Activated naive CD4-positive, alpha-beta T cell treated with anti-CD3 and anti-CD28 coated beads, Interleukin-2, amount 50 U/mL, for 72 hours (primary cell): Measurements from ENCODE around the gene SPA17. TPM values are rescaled to one million over a fixed set of nuclear protein-coding genes. Genes with fewer than 3 reads are reported as not detected.
A peak's percentile ranks its signal among the peaks of the same experiment; 100 is the strongest.

Experiments
- ATAC-seq, 2 donors: fragments of 150-1000 bp; cut with Tn5 transposase; 2 replicates each; pipeline ENCODE4 v1.10.0; 2021; ENCODE audit warnings: mild to moderate bottlenecking in 2 of 2, moderate library complexity in 2 of 2
- DNase-seq, 2 donors: peaks; one replicate each; pipeline ENCODE4 v3.0.0; 2021 to 2022; ENCODE audit warnings: low spot score in 2 of 2
- H3K27ac Mint-ChIP-seq, 2 donors: one replicate each; pipeline ENCODE4 v1.8.0; 2022; ENCODE audit warnings: mild to moderate bottlenecking in 2 of 2, mixed read lengths in 2 of 2
- H3K36me3 Mint-ChIP-seq, 2 donors: one replicate each; pipeline ENCODE4 v1.8.0; 2022; ENCODE audit warnings: mixed read lengths in 2 of 2
- H3K9me3 Mint-ChIP-seq, 2 donors: one replicate each; pipeline ENCODE4 v1.8.0; 2022; ENCODE audit warnings: mixed read lengths in 2 of 2
- total RNA-seq, 2 donors: library from RNA; stranded (reverse); gene quantifications; one replicate each; pipeline ENCODE4 v1.2.3, GENCODE V29; 2022

The SPA17 gene
- total RNA-seq, 2 donors from 2014 or later: 1.9 to 2.6 TPM

DNA sequence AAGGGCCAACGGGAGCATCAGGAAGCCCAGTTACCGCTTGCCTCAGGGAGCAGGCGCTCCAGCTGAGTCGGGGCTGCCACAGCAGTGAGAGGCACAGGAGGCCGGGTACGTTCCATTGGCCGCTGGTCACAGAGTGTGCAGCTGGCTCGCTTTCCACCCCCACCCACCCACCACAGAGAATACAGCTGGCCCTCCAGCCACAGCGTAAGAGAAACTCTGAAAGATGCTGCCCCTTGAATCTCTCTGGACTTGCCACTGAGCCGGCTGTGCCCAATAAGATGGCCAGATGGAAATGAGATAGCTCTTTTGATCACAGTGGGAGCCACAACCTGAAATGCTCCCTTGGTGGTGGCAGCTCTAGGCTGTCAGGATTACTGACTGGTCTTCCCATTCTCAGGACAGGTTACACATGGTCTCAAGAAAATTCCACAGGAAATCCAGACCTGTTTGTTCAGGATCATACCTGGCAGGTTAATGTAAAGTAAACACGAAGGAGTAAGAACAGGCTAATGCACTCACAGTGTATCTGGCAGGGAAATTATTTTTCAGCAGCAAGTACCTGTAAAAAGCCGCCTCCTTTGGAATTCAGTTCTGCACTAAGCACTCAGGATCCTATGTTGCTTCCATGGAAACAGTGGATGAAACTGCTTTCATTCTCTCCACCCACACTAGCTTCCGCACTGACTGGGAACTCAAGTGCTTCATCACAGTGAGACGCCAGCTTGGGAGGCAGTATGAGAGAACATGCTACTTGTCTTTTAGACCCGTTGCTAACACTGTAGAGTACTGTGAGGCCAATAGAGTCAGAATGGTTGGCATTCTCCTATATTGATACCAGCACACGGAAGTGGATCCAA lies 16.7 kb upstream of the SPA17 start:
- Mint-ChIP-seq H3K36me3 (peaks cover 0 to 4% of the 10 kb centered on the region in 2 donors), H3K27ac (no peak overlapping the region), H3K9me3 (no peaks in the 10 kb centered on the region)
- DNase-seq (no peak), ATAC-seq (no peak)

- DNase-seq (no peak), ATAC-seq (no peak)
- Mint-ChIP-seq H3K36me3 (peaks cover 0 to 4% of the 10 kb centered on the region in 2 donors), H3K27ac (peak overlapping the region in 1 of 2 donors; percentile 42), H3K9me3 (no peaks in the 10 kb centered on the region)
These were observed 15.8 kb upstream of the SPA17 start for GRCh38 chr11:124657904-124658303.

DNA sequence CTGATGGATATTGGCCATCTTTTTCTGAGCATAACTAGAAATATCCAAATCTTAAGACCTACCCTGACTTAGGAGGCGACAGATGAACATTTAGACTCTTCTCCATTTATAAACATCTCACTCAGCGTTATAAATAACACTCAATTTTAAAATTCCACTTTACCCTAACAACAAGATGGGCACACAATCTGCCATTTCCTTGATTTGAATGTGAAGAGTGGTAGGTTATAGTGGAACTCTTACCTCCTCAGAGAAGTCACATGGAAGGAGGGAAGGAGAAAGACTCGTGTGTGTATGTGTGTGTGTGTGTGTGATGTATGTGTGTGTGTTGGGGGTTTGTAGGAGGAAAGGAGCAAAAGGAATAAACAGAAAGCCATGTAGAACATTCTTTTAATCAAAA lies 15.2 kb upstream of the SPA17 start:
- no peaks in the 10 kb centered on the region for H3K9me3 Mint-ChIP-seq
- DNase-seq: no peak
- no peak overlapping the region for H3K27ac Mint-ChIP-seq
- ATAC-seq: no peak
- H3K36me3 Mint-ChIP-seq: no peaks in the 10 kb centered on the region

DNA sequence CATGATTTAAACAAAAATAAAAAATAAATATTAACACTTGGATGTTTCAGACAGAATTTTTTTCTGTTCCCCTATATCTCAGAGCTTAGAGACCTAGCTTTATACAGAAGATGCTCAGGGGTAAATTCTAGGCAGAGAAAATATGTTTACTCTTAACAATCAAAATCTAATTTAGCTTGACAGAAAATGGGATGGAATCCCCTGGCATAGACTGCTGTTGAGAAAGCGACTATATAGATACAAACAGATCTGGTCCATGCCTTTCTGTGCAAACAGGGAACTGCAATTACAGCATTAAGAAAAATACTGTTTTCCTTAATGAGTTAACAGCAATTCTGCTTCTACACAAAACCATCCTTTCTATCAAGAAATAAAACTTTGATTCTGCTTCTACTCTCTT lies 14.7 kb upstream of the SPA17 start:
- H3K36me3 Mint-ChIP-seq: no peaks in the 10 kb centered on the region
- DNase-seq (no peak), ATAC-seq (no peak)
- no peaks in the 10 kb centered on the region for H3K9me3 Mint-ChIP-seq
- H3K27ac Mint-ChIP-seq: no peak overlapping the region

DNA sequence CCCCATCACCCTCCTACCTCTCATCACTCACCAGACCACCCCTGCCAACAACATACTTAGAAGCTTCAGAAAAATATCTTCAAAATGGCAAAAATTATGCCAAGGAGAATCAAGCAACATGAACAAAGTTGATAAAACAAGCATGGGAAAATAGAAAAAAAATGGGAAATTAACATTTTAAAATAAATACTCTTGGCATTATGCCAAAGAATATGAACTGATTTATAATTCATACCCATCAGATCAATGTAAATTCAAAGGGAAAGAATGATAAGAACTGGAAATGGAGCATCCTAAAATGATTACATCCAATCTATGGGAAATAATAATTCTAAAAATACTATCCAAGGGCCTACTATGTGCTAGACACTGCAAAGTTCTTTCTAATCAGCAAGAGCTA lies 12.2 kb upstream of the SPA17 start:
- Mint-ChIP-seq H3K9me3 (no peaks in the 10 kb centered on the region), H3K36me3 (no peaks in the 10 kb centered on the region), H3K27ac (peak overlapping the region in 1 of 2 donors; percentile 22)
- DNase-seq (no peak), ATAC-seq (no peak)

DNA sequence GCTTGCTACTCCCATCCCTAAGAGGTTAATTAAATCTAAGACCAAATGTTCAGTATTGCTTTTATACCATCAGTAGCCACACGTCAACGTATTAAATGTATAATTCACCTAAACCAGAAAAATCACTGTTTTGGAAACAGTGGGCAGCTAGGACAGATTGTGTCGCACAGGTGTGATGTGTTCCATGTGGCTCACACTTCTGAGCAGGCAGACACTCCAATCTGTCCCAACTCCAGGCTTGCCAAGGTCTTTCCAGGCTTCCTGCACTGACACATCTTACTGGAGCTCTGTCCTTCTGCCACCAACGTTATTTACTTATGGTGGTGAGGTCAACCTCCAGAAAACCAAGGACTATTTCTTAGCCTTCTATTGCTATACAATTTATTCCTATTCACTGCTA lies 11.6 kb upstream of the SPA17 start:
- Mint-ChIP-seq H3K9me3 (no peaks in the 10 kb centered on the region), H3K27ac (no peak overlapping the region), H3K36me3 (no peaks in the 10 kb centered on the region)
- no peak for ATAC-seq
- no peak for DNase-seq

GRCh38 chr11:124663861-124664260 lies 9.8 kb upstream of the SPA17 start:
- no peaks in the 10 kb centered on the region for H3K36me3 Mint-ChIP-seq
- H3K9me3 Mint-ChIP-seq: no peaks in the 10 kb centered on the region
- no peak overlapping the region for H3K27ac Mint-ChIP-seq
- DNase-seq (no peak), ATAC-seq (no peak)

DNA sequence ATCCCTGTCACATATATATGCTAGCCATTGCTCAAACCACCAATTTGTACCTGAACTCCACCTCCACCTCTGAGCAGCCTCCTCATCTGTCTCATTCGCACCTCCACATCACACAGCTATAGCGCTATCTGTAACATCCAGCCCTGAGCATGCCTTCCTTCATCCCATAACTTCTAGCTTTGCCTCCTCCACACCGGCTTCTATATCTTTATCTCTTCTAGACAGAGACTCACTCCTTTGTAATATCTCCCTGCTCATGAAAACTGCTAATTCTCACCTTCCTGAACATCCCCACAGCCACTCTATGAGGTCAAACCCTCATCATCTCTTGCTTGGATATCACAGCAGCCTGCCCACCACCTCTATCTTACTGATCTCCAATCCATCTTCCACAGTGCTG lies 6.1 kb upstream of the SPA17 start:
- Mint-ChIP-seq H3K27ac (no peak overlapping the region), H3K36me3 (peaks cover 0 to 15% of the 10 kb centered on the region in 2 donors), H3K9me3 (no peaks in the 10 kb centered on the region)
- ATAC-seq: no peak
- no peak for DNase-seq

DNA sequence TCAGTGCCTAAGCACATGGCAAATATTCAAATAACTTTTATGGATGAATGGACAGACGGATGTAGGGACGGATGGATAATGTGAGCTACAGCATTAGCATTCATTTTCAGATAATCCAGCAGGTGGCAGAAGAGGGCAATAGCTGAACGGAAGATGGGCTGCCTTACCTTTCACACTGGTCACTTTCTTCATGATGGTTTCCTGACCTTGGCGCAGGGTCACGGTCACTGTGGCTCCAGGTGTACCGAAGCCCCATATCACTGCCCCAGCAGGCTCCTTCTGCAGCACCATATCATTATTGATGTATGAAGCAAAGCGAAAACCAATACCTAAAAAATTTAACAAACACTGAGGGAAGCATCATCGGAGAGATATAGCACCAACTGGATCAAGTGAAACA lies 4.5 kb upstream of the SPA17 start:
- peak in 1 of 2 donors; percentile 26 for ATAC-seq
- peaks cover 0 to 15% of the 10 kb centered on the region in 2 donors for H3K36me3 Mint-ChIP-seq
- DNase-seq: peak in 1 of 2 donors; percentile 63
- no peaks in the 10 kb centered on the region for H3K9me3 Mint-ChIP-seq
- no peak overlapping the region for H3K27ac Mint-ChIP-seq

DNA sequence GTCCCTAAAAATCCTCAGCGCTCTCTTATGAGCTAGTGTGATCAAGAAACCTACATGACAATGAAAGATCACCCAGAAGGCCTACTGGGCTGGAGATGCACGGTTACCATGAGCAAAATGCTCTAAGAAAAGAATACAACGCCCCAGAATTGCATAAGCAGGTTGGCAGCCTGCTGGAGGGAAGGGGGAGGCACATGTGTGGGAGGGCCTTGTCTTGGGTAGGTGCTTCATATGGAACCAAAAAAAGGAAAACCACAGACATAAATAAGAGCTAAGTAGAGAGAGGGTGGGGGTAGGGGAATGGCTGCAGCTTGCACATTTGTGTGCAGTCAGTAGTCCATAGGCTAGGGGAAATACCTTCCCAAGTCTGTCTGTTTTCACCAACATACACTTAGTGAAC lies 3.0 kb upstream of the SPA17 start:
- DNase-seq: no peak
- no peak for ATAC-seq
- peaks cover 0 to 15% of the 10 kb centered on the region in 2 donors for H3K36me3 Mint-ChIP-seq
- H3K9me3 Mint-ChIP-seq: no peaks in the 10 kb centered on the region
- H3K27ac Mint-ChIP-seq: no peak overlapping the region

DNA sequence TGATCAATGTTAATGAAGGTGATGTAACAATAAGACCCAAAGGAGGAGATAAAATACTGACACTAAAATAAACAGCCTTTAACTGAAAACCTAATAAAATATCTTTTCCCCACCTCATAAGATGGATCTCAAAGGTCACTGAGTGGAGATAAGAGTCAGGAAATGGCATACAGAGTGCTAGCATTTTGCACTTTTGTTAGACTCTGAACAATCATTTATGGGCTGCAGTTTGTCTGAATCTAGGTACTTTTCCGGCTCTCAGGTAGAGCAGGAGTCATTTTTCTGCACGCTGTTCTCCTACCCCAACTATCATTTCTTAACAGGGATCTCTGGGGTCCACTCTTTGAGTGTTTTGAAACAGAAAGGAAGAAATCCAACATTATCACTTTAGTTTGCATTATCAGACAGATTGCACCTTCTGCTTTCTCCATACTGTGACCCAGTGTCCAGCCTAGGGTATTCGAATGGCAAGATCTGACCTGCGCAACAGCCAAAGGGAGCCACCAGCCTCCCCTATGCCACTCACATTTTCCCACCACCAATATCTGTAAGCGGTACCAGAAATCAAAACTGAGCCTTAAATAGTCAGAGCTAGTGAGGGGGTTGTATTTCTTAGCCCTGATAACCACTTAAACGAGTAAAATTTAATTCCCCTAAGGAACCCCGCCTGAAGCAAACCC lies 1.0 kb upstream of the SPA17 start:
- H3K36me3 Mint-ChIP-seq: peaks cover 0 to 15% of the 10 kb centered on the region in 2 donors
- no peaks in the 10 kb centered on the region for H3K9me3 Mint-ChIP-seq
- ATAC-seq (no peak), DNase-seq (no peak)
- H3K27ac Mint-ChIP-seq: peak overlapping the region; percentile 72 to 95

GRCh38 chr11:124674168-124674517 lies 439 bp downstream of the SPA17 start:
- Mint-ChIP-seq H3K9me3 (no peaks in the 10 kb centered on the region), H3K27ac (peak overlapping the region; percentile 95 to 99), H3K36me3 (peaks cover 0 to 15% of the 10 kb centered on the region in 2 donors)
- DNase-seq: no peak
- no peak for ATAC-seq

DNA sequence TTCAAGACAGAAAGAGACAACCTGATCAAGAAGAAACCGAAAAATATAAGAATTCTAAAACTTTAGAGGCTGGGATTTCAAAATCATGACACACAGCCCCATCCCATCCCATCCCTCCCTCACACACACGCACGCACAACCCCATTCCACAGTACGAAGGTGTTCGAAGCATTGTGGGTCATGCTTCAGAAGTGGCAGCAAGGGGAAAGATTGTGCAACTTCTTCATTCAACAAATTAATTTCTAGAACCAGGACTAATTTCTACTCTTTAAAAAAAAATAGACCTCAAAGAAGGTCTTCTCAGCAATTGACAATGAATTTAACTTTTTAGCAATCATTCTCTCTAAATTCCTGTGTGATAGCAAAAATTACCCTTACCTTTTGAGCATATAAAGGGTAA lies 867 bp downstream of the SPA17 start:
- Mint-ChIP-seq H3K27ac (peak overlapping the region; percentile 95 to 99), H3K36me3 (peaks cover 0 to 15% of the 10 kb centered on the region in 2 donors), H3K9me3 (no peaks in the 10 kb centered on the region)
- DNase-seq: no peak
- no peak for ATAC-seq

DNA sequence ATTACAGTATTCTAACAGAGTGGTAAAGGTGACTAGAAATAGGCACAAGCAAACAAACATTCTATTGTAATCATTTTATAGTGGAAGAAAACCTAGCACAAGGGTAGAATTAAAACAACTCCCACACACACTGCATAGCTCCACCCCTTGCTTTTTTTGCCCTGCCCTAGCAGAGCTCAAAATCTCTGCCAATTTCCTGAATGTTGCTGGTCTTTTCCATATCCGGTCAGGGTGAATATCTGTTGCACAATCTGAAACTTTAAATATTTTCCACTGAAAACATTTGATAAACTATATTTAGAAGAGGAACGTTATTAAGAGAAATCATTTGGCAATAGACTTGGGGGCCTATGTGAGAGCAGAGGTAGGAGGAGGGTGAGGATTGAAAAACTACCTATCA lies 2.7 kb downstream of the SPA17 start:
- no peak overlapping the region for H3K27ac Mint-ChIP-seq
- DNase-seq (no peak), ATAC-seq (no peak)
- H3K36me3 Mint-ChIP-seq: peaks cover 0 to 8% of the 10 kb centered on the region in 2 donors
- H3K9me3 Mint-ChIP-seq: no peaks in the 10 kb centered on the region

- Mint-ChIP-seq H3K27ac (no peak overlapping the region), H3K36me3 (peaks cover 0 to 7% of the 10 kb centered on the region in 2 donors), H3K9me3 (peaks cover 3 to 5% of the 10 kb centered on the region in 2 donors)
- DNase-seq (no peak), ATAC-seq (no peak)
These were observed 4.7 kb downstream of the SPA17 start for GRCh38 chr11:124678416-124678815.

DNA sequence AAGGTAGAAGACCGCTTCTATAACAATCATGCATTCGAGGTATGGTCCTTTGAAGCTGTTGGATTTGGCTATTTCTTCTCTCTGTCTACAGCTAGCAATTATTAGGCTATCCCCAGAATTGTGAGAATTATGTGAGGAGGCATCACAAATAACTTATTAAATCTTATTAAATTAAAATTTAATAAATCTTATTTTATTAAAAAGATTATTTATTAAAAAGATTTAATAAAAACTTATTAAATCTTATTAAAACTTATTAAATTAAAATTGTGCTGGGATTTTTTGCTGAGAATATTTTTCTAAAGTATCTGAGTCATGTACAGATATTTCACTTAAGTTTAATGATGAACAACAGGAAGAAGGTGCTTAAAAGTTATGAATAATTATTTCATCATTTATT lies 7.7 kb downstream of the SPA17 start:
- ATAC-seq (no peak), DNase-seq (no peak)
- Mint-ChIP-seq H3K27ac (no peak overlapping the region), H3K36me3 (peaks cover 6 to 24% of the 10 kb centered on the region in 2 donors), H3K9me3 (peaks cover 3 to 6% of the 10 kb centered on the region in 2 donors)

DNA sequence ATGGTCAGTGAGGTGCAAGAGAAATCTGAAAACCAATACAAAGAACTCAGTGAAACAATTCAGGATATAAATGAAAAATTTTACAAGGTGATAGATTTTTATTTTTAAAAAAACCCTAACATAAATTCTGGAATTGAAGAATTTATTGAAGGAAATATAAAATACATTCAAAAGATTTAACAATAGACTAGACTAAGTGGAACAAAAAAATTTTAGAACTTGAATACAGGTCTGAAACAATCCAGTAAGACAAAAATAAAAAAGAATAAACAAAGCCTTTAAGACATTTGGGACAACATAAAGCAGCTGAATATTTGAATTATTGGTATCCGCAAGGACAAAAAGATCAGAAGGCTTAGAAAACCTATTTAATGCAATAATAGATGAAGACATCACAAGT lies 8.7 kb downstream of the SPA17 start:
- no peak for DNase-seq
- Mint-ChIP-seq H3K27ac (no peak overlapping the region), H3K9me3 (peaks cover 10 to 14% of the 10 kb centered on the region in 2 donors), H3K36me3 (peaks cover 6 to 34% of the 10 kb centered on the region in 2 donors)
- no peak for ATAC-seq

DNA sequence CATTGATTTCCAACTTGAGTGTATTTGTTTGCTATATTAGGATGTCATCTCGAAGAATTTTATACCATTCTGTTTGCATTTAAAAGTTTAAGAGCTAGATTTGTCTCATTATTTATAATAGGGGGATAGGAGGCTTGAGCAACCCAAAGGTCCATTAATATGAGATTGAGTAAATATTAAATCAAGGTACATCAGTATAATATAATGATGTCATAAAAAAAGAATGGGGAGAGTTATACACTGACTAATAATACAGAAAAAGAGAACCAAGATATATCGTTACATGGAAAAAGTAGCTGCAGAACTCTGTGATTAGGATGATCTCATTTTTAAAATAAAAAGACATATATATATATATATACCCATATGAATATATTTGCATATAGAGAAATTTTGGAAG lies 19.4 kb downstream of the SPA17 start:
- no peak for ATAC-seq
- Mint-ChIP-seq H3K27ac (no peak overlapping the region), H3K9me3 (no peaks in the 10 kb centered on the region), H3K36me3 (no peaks in the 10 kb centered on the region)
- no peak for DNase-seq
